Measurements from ENCODE around the gene NAPSA.

Gene NAPSA

GRCh38 chr19:50311723-50312635 lies 53.5 kb downstream of the NAPSA start:
- no peak overlapping the region for H3K4me3 ChIP-seq (ENCODE audit: low read depth, low read length)
- DNase-seq (ENCODE audit: low read depth): no peak
- no peak for TF ChIP-seq CTCF (IDR thresholded peaks at IDR 0.05; ENCODE audit: insufficient read depth, low read depth, low read length, missing control alignments)

GRCh38 chr19:50310759-50311465 lies 54.5 kb downstream of the NAPSA start:
- H3K4me3 ChIP-seq (ENCODE audit: low read depth, low read length): no peak overlapping the region
- DNase-seq (ENCODE audit: low read depth): no peak
- TF ChIP-seq CTCF (IDR thresholded peaks at IDR 0.05; ENCODE audit: insufficient read depth, low read depth, low read length, missing control alignments): no peak

- H3K4me3 ChIP-seq (ENCODE audit: low read depth, low read length): no peak overlapping the region
- no peak for DNase-seq (ENCODE audit: low read depth)
These were observed 55.9 kb downstream of the NAPSA start for GRCh38 chr19:50309396-50310125.

GRCh38 chr19:50308991-50309390 lies 56.4 kb downstream of the NAPSA start:
- no peak for TF ChIP-seq CTCF (IDR thresholded peaks at IDR 0.05; ENCODE audit: insufficient read depth, low read depth, low read length, missing control alignments)
- no peak for DNase-seq (ENCODE audit: low read depth)
- no peak overlapping the region for H3K4me3 ChIP-seq (ENCODE audit: low read depth, low read length)

More at GRCh38 chr19:50309396-50310125, 55.9 kb downstream of the NAPSA start:
- no peak for TF ChIP-seq CTCF (IDR thresholded peaks at IDR 0.05; ENCODE audit: insufficient read depth, low read depth, low read length, missing control alignments)

Measured in GM12865 (cell line).